Stimulated activated naive B cell treated with anti-CD40 and anti-IgM and Interleukin-4, amounts not matched to agents 10 μg/mL and 1 μg/mL and 100 μg/mL, for 72 hours (primary cell): ENCODE data around the gene EEFSEC.

Experiments used
- ATAC-seq, 2 donors: fragments of 150-1000 bp; cut with Tn5 transposase; replicated peaks; 2 replicates each; pipeline ENCODE4 v1.10.0; 2021; ENCODE audit warnings: moderate library complexity in 1 of 2
- DNase-seq: peaks from one replicate; pipeline ENCODE4 v3.0.0; 2021
- H3K27ac Mint-ChIP-seq: one replicate; pipeline ENCODE4 v1.8.0; 2022; ENCODE audit warnings: mild to moderate bottlenecking, mixed read lengths
- H3K27me3 Mint-ChIP-seq, 2 donors: one replicate each; pipeline ENCODE4 v1.8.0; 2022; ENCODE audit warnings: mixed read lengths in 2 of 2
- H3K36me3 Mint-ChIP-seq, 2 donors: one replicate each; pipeline ENCODE4 v1.8.0; 2022; ENCODE audit warnings: mixed read lengths in 2 of 2, mild to moderate bottlenecking in 1 of 2
- H3K4me1 Mint-ChIP-seq, 2 donors: one replicate each; pipeline ENCODE4 v1.8.0; 2022; ENCODE audit warnings: mixed read lengths in 2 of 2, mild to moderate bottlenecking in 1 of 2
- H3K4me3 Mint-ChIP-seq, 2 donors: one replicate each; pipeline ENCODE4 v1.8.0; 2022; ENCODE audit warnings: mild to moderate bottlenecking in 2 of 2, mixed read lengths in 2 of 2, moderate library complexity in 1 of 2
- H3K9me3 Mint-ChIP-seq, 2 donors: one replicate each; pipeline ENCODE4 v1.8.0; 2022; ENCODE audit warnings: mixed read lengths in 2 of 2, mild to moderate bottlenecking in 1 of 2

EEFSEC gene

DNA sequence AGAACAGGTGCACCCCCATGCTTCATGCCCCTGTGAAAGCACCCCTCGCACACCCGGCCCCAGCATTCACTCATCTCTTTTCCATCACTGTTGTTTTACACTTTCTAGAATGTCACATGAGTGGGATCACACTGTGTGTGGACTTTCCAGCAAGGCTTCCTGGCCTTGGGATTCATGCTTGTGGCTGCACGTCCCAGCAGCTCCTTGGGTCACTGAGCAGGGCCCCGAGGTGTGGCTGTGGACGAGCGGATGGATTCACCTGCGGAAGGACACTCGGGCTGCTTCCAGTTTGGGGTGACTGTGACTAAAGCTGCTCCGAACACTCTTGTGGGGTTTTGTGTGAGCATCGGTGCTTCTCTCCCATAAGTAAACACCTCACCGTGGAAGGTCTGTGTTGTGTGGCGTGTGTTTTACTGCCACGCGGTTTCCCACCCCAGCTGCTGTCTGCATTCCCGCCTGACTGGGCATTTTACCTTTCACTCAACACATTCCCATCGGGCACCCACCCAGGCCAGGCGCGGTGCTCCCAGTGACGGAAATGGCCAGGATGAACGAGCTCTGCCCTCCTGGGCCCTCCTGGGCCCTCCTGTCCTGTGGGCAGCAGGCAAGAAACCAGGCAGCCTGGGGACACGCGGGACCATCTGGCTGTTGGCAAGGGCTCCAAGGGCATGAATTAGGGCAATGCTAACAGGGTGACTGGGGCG, 272.0 kb downstream of the EEFSEC start:
- ATAC-seq (no peak), DNase-seq (no peak)
- no peak overlapping the region for H3K27ac Mint-ChIP-seq
- H3K36me3 Mint-ChIP-seq = no peaks in the 10 kb centered on the region
- H3K27me3 Mint-ChIP-seq = peaks cover 23 to 35% of the 10 kb centered on the region in 2 donors
- H3K4me1 Mint-ChIP-seq = peaks cover 0 to 2% of the 10 kb centered on the region in 2 donors
- no peaks in the 10 kb centered on the region for H3K9me3 Mint-ChIP-seq
- H3K4me3 Mint-ChIP-seq = no peak overlapping the region

DNA sequence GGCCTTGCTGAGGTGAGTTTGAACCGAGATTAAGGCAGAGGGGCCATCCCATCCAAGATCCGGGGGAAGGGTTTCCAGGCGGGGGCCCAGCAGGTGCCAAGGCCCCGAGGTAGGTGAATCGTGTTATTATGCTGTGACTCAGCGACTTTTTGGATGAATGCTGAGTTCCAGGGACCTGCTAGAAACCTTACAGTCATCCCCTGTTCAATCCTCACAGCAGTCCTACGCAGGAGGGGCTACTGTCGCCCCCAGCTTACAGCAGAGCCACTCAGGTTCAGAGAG, 272.5 kb downstream of the EEFSEC start:
- Mint-ChIP-seq H3K4me1 (peaks cover 0 to 2% of the 10 kb centered on the region in 2 donors), H3K27me3 (peaks cover 28 to 40% of the 10 kb centered on the region in 2 donors), H3K36me3 (peaks cover 0 to 3% of the 10 kb centered on the region in 2 donors), H3K9me3 (no peaks in the 10 kb centered on the region), H3K27ac (no peak overlapping the region), H3K4me3 (no peak overlapping the region)
- DNase-seq = no peak
- ATAC-seq = no peak

- peak; percentile 87 to 91 for ATAC-seq
Observed at GRCh38 chr3:128426128-128426921, 273.0 kb downstream of the EEFSEC start.

DNA sequence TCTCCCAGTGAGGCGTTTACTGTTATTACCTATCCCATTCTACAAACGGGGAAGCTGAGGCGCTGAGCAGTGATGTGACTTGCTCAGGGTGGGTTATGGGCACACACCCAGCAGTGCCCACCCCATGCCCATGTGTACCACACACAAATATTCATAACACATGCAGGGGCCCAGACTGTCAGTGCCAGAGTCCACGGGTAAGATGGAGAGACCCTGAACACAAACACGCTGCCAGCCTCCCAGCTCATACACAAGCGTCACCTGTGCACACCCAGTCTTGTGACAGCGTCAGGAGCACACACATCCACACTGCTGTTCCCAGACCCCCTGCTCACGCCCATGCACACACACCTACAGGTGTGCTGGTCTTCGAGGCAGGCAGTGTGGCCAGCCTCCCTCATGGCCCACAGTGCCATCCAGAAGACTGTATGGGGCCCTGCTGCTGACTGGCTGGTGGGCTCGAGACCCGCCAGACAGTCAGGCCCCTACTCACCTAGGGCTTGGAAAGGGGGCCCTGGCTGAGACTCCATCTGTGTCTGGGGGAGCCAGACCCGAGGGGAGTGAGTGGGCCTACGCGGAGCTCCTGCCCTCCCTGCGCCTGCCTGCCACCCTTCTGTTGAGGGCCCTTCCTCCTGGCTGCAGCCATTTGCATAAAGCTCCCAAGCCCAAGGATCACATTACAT, 274.0 kb downstream of the EEFSEC start:
- Mint-ChIP-seq H3K4me3 (no peak overlapping the region), H3K9me3 (no peaks in the 10 kb centered on the region), H3K27ac (no peak overlapping the region), H3K36me3 (peaks cover 0 to 3% of the 10 kb centered on the region in 2 donors), H3K27me3 (peaks cover 40 to 55% of the 10 kb centered on the region in 2 donors), H3K4me1 (peaks cover 5 to 9% of the 10 kb centered on the region in 2 donors)
- ATAC-seq (no peak), DNase-seq (no peak)

More at GRCh38 chr3:128426128-128426921, 273.0 kb downstream of the EEFSEC start:
- Mint-ChIP-seq H3K4me3 (peak overlapping the region in 1 of 2 donors; percentile 14), H3K4me1 (peaks cover 0 to 2% of the 10 kb centered on the region in 2 donors), H3K36me3 (peaks cover 0 to 3% of the 10 kb centered on the region in 2 donors), H3K27ac (no peak overlapping the region), H3K27me3 (peaks cover 31 to 45% of the 10 kb centered on the region in 2 donors), H3K9me3 (no peaks in the 10 kb centered on the region)
- peak; percentile 45 for DNase-seq

- no peak for ATAC-seq
- H3K4me1 Mint-ChIP-seq = peaks cover 7 to 11% of the 10 kb centered on the region in 2 donors
- H3K4me3 Mint-ChIP-seq = no peak overlapping the region
- H3K36me3 Mint-ChIP-seq = peaks cover 0 to 3% of the 10 kb centered on the region in 2 donors
- H3K27me3 Mint-ChIP-seq = peaks cover 43 to 59% of the 10 kb centered on the region in 2 donors
- H3K9me3 Mint-ChIP-seq = no peaks in the 10 kb centered on the region
- H3K27ac Mint-ChIP-seq = no peak overlapping the region
- DNase-seq = no peak
Observed at GRCh38 chr3:128427872-128428822, 274.9 kb downstream of the EEFSEC start.

DNA sequence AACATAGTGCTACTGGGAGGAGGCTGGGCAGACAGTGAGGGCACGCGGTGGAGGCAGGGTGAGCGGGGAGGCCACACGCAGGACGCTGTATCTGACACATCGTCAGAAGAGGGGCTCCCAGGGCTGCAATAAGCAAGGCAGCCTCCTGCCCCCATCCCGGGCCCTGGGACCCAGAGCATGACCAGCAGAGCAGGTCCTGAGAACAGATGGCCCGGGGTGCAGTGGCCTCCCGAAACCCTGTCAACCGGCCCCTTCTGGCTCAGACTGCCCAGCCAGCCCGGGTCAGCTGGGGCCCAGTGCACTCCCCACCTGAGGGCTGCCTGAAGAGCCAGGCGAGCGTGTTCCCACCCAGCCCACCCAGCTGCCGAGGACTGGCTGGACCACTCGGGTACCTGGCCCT, 276.0 kb downstream of the EEFSEC start:
- H3K9me3 Mint-ChIP-seq = no peaks in the 10 kb centered on the region
- peaks cover 0 to 3% of the 10 kb centered on the region in 2 donors for H3K36me3 Mint-ChIP-seq
- peaks cover 7 to 11% of the 10 kb centered on the region in 2 donors for H3K4me1 Mint-ChIP-seq
- peaks cover 53 to 67% of the 10 kb centered on the region in 2 donors for H3K27me3 Mint-ChIP-seq
- no peak overlapping the region for H3K4me3 Mint-ChIP-seq
- DNase-seq (no peak), ATAC-seq (no peak)
- no peak overlapping the region for H3K27ac Mint-ChIP-seq

GRCh38 chr3:128429751-128430150, 276.5 kb downstream of the EEFSEC start:
- H3K9me3 Mint-ChIP-seq = no peaks in the 10 kb centered on the region
- H3K27me3 Mint-ChIP-seq = peaks cover 53 to 67% of the 10 kb centered on the region in 2 donors
- H3K4me1 Mint-ChIP-seq = peaks cover 7 to 11% of the 10 kb centered on the region in 2 donors
- no peak for ATAC-seq
- no peak overlapping the region for H3K4me3 Mint-ChIP-seq
- no peak for DNase-seq
- no peak overlapping the region for H3K27ac Mint-ChIP-seq
- H3K36me3 Mint-ChIP-seq = peaks cover 0 to 3% of the 10 kb centered on the region in 2 donors

GRCh38 chr3:128430301-128430700, 277.0 kb downstream of the EEFSEC start:
- no peak overlapping the region for H3K4me3 Mint-ChIP-seq
- no peak overlapping the region for H3K27ac Mint-ChIP-seq
- peaks cover 53 to 67% of the 10 kb centered on the region in 2 donors for H3K27me3 Mint-ChIP-seq
- DNase-seq = no peak
- H3K9me3 Mint-ChIP-seq = no peaks in the 10 kb centered on the region
- peaks cover 7 to 11% of the 10 kb centered on the region in 2 donors for H3K4me1 Mint-ChIP-seq
- peaks cover 0 to 3% of the 10 kb centered on the region in 2 donors for H3K36me3 Mint-ChIP-seq
- no peak for ATAC-seq

DNA sequence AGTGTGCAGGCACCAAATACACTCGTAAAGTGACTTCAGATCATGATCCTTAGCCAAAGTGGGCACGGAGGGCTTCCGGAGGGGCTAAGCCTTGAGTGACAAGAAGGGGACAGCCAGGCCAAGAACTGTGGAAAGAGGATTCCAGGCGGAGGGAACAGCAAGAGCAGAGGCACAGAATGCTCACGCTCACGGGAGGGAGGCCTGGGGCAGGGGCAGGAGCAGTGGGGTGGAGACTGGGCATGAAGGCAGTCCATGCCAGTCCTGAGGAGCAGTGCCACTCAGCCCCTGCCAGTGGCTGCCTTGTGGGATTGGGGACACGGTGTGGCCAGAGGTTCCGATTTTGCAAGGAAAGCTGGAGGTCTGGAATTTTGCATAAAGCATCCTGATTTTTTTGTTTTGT, 277.4 kb downstream of the EEFSEC start:
- H3K4me1 Mint-ChIP-seq = peaks cover 7 to 11% of the 10 kb centered on the region in 2 donors
- H3K27me3 Mint-ChIP-seq = peaks cover 53 to 69% of the 10 kb centered on the region in 2 donors
- ATAC-seq = no peak
- no peak overlapping the region for H3K4me3 Mint-ChIP-seq
- H3K36me3 Mint-ChIP-seq = peaks cover 0 to 3% of the 10 kb centered on the region in 2 donors
- DNase-seq = no peak
- H3K9me3 Mint-ChIP-seq = no peaks in the 10 kb centered on the region
- H3K27ac Mint-ChIP-seq = peak overlapping the region; percentile 56

DNA sequence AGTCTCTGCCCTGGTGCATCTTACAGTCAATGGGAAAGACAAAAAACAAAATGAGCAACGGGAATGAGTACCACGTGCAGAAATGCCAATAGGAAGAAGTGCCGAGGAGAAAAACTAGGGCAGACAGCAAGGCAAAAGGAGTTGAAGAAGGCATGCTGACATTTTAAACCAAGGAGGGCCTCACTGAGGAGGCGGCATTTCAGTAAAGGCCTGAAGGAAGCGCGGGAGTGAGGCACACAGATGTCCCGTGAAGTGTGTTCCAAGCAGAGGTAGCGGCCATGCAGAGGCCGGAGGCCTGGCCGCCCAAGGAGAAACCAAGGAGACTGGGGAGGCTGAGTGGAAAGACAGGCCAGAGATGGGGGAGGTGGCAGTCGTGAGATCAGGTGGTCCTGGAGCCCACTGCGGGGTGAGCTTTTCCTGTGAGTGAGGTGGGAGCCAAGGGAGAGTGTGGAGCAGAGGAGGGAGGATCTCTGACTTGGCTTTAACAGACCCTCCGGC, 278.6 kb downstream of the EEFSEC start:
- Mint-ChIP-seq H3K4me1 (peaks cover 7 to 11% of the 10 kb centered on the region in 2 donors), H3K36me3 (peaks cover 0 to 3% of the 10 kb centered on the region in 2 donors), H3K4me3 (peak overlapping the region; percentile 49 to 59), H3K27ac (no peak overlapping the region), H3K9me3 (no peaks in the 10 kb centered on the region), H3K27me3 (peaks cover 63 to 75% of the 10 kb centered on the region in 2 donors)
- no peak for DNase-seq
- no peak for ATAC-seq

DNA sequence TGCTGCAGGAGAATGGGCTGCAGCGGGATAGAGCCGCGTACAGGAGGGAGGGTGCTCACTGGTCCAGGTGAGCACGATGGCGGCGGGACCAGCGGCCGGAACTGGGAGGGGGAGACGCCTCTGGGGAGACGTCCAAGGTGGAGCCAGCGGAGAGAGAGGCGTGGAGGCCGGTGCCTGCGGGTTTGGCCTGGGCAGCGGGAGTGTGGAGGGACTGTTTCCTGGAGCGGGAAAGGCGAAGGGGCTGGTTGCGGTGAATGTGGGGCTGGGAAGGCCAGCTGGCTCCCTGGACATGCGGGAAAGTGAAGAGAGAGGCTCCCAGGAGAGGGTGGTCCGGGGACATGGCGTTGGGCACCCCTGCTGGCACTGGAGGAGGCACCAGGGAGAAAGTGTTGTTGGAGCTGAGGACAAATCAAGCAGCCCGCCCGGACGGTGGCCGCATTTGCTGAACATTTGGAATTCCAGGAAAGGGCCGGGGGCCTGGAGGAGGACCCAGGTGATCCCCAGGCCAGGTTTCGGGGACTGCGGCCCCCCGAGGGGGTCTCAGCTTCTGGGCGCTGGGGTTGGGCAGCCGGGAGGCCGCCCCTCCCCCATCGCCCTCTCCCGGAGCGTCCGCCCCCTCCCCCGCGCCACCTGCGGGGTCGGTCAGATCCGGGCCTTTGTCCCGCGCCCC, 279.2 kb downstream of the EEFSEC start:
- Mint-ChIP-seq H3K27ac (no peak overlapping the region), H3K36me3 (peaks cover 0 to 3% of the 10 kb centered on the region in 2 donors), H3K9me3 (no peaks in the 10 kb centered on the region), H3K4me3 (peak overlapping the region; percentile 49 to 59), H3K4me1 (peaks cover 7 to 9% of the 10 kb centered on the region in 2 donors), H3K27me3 (peaks cover 60 to 74% of the 10 kb centered on the region in 2 donors)
- no peak for DNase-seq
- no peak for ATAC-seq

DNA sequence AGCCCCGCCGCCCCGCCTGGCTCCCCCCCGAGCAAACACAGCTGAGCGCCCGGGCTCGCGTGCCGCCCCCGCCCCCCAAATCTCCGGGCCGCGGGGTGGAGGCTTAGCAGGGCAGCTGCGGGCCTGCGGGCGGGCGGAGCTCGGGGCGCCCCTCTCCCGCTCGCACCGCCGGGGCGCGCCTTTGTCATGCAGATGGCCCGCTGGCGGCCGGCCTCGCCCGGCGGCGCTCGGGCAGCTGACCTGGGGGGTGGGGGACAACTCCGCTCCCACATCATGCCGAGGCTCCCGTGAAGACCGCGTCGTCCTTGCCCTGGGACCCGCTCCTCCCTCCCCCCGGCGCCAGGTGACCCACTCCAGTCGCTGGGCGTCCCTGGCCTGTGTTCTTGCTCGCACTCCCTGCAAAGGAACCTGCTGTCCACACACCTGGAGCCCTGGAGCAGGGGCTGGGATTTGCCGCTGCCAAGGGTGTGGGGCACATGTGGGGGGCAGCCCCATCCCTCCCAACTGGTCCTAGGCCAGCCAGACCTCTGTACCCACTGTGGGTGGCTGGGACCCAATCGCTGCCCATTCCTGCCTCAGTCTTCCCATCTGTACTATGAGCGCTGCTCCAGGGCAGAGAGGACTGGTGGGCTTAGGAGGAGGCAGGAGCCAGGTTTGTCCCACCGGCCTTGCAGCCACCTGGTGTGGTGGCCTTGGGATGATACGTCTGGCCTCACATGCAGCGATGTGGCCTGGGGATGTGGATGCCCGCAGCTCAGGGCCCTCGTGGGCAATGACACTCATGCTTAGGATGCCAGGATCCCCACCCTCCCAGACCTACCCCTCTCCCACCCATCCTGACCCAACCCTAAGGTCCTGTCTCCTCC, 279.9 kb downstream of the EEFSEC start:
- no peak for ATAC-seq
- no peak for DNase-seq
- no peak overlapping the region for H3K27ac Mint-ChIP-seq
- no peak overlapping the region for H3K4me3 Mint-ChIP-seq
- no peaks in the 10 kb centered on the region for H3K9me3 Mint-ChIP-seq
- H3K4me1 Mint-ChIP-seq = peaks cover 7 to 9% of the 10 kb centered on the region in 2 donors
- peaks cover 0 to 3% of the 10 kb centered on the region in 2 donors for H3K36me3 Mint-ChIP-seq
- H3K27me3 Mint-ChIP-seq = peaks cover 56 to 68% of the 10 kb centered on the region in 2 donors
